ENCODE measurements around the gene CCDC90B.
"Not testable (repeated sequence)": the region's sequence is repeated elsewhere in the genome, so short reads cannot be mapped to it uniquely, and the experiment has no call there.

DNA sequence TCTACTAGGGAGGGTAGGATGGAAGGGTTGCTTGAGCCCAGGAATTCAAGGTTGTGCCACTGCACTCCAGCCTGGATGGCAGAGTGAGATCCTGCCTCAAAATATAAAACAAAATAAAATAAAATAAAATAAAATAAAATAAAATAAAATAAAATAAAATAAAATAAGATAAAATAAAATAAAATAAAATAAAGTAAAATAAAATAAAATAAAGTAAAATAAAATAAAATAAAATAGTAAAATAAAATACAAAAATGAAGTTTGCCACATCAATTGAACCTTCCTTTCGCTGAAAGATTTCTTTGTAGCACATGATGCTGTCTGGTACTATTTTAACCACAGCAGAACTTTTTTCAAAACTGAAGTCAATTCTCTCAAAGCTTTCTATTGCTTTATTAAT is 22.4 kb upstream of the CCDC90B start:
- TF ChIP-seq CHD2 (IDR thresholded peaks at IDR 0.05; ENCODE audit: low read length, partially characterized antibody); NFIC (IDR thresholded peaks at IDR 0.05; ENCODE audit: borderline replicate concordance); EP300 (IDR thresholded peaks at IDR 0.05; ENCODE audit: borderline replicate concordance in 1 of 2, low read depth in 1 of 2, low read length in 1 of 2); TAF1 (IDR thresholded peaks at IDR 0.05; ENCODE audit: borderline replicate concordance, low read depth, low read length); FOXJ3 (CRISPR knock-in tag; IDR thresholded peaks at IDR 0.05); TEAD4 (IDR thresholded peaks at IDR 0.05; ENCODE audit: borderline replicate concordance, insufficient read depth): not testable (repeated sequence)
- TF ChIP-seq, protein P1, sequence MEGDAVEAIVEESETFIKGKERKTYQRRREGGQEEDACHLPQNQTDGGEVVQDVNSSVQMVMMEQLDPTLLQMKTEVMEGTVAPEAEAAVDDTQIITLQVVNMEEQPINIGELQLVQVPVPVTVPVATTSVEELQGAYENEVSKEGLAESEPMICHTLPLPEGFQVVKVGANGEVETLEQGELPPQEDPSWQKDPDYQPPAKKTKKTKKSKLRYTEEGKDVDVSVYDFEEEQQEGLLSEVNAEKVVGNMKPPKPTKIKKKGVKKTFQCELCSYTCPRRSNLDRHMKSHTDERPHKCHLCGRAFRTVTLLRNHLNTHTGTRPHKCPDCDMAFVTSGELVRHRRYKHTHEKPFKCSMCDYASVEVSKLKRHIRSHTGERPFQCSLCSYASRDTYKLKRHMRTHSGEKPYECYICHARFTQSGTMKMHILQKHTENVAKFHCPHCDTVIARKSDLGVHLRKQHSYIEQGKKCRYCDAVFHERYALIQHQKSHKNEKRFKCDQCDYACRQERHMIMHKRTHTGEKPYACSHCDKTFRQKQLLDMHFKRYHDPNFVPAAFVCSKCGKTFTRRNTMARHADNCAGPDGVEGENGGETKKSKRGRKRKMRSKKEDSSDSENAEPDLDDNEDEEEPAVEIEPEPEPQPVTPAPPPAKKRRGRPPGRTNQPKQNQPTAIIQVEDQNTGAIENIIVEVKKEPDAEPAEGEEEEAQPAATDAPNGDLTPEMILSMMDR (IDR thresholded peaks at IDR 0.05) = not testable (repeated sequence)
- TF ChIP-seq, protein P2, sequence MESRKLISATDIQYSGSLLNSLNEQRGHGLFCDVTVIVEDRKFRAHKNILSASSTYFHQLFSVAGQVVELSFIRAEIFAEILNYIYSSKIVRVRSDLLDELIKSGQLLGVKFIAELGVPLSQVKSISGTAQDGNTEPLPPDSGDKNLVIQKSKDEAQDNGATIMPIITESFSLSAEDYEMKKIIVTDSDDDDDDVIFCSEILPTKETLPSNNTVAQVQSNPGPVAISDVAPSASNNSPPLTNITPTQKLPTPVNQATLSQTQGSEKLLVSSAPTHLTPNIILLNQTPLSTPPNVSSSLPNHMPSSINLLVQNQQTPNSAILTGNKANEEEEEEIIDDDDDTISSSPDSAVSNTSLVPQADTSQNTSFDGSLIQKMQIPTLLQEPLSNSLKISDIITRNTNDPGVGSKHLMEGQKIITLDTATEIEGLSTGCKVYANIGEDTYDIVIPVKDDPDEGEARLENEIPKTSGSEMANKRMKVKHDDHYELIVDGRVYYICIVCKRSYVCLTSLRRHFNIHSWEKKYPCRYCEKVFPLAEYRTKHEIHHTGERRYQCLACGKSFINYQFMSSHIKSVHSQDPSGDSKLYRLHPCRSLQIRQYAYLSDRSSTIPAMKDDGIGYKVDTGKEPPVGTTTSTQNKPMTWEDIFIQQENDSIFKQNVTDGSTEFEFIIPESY (IDR thresholded peaks at IDR 0.05; ENCODE audit: borderline replicate concordance, low read depth) = not testable (repeated sequence)

Measured in SK-N-SH (cell line).